Subcutaneous abdominal adipose tissue (tissue), 5 donors: ENCODE results near the gene WNT3A.
"Not testable (repeated sequence)": the region's sequence is repeated elsewhere in the genome, so short reads cannot be mapped to it uniquely, and the experiment has no call there.

Source experiments
- H3K27ac ChIP-seq: one replicate; pipeline ENCODE4 v1.7.0; 2013; ENCODE audit warnings: low read depth, mild to moderate bottlenecking, inconsistent platforms, low read length, moderate library complexity
- H3K27me3 ChIP-seq, 5 donors: one replicate each; pipeline ENCODE4 v1.7.0; 2013; ENCODE audit warnings: low read length in 5 of 5, inconsistent platforms in 1 of 5; ENCODE audit not compliant: control insufficient read depth in 5 of 5, insufficient read depth in 4 of 5
- H3K36me3 ChIP-seq, 5 donors: one replicate each; pipeline ENCODE4 v1.7.0; 2013; ENCODE audit warnings: low read length in 5 of 5; ENCODE audit not compliant: control insufficient read depth in 5 of 5, insufficient read depth in 5 of 5
- H3K4me1 ChIP-seq, 5 donors: one replicate each; pipeline ENCODE4 v1.7.0; 2013; ENCODE audit warnings: low read length in 5 of 5, mild to moderate bottlenecking in 3 of 5, moderate library complexity in 1 of 5; ENCODE audit not compliant: control insufficient read depth in 5 of 5, insufficient read depth in 5 of 5
- H3K4me3 ChIP-seq, 5 donors: one replicate each; pipeline ENCODE4 v1.7.0; 2013; ENCODE audit warnings: low read length in 5 of 5, low read depth in 1 of 5
- H3K9ac ChIP-seq, 5 donors: one replicate each; pipeline ENCODE4 v1.7.0; 2013; ENCODE audit warnings: low read length in 5 of 5, mild to moderate bottlenecking in 4 of 5, moderate library complexity in 3 of 5
- H3K9me3 ChIP-seq, 5 donors: one replicate each; pipeline ENCODE4 v1.7.0; 2013; ENCODE audit warnings: low read length in 5 of 5; ENCODE audit not compliant: control insufficient read depth in 5 of 5
- donor health status: healthy.
- donor health status: healthy.
- donor health status: healthy.
- donor health status: healthy.
- donor health status: healthy.

WNT3A gene

DNA sequence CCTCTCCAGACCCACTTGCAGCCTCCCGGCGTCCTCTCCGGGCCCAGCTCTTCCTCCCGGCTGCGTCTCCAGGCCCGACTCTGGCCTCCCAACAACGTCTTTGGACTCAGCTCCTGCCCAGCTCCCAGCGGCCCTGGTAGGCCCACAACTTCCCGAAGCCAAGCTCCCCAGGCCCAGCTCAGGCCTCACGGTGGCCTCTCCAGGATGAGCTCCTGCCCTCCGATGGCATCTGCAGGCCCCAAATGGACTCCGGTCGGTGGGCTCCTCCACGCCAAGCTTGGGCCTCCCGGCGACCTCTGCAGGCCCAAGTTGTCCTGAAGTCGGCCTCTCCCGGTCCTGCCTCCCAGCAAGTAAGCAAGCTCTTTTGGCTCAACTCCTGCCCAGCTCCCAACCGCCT lies 34.5 kb upstream of the WNT3A start:
- not testable (repeated sequence) for H3K4me1 ChIP-seq, H3K9ac ChIP-seq, H3K27ac ChIP-seq, H3K27me3 ChIP-seq, H3K36me3 ChIP-seq, H3K4me3 ChIP-seq, H3K9me3 ChIP-seq

DNA sequence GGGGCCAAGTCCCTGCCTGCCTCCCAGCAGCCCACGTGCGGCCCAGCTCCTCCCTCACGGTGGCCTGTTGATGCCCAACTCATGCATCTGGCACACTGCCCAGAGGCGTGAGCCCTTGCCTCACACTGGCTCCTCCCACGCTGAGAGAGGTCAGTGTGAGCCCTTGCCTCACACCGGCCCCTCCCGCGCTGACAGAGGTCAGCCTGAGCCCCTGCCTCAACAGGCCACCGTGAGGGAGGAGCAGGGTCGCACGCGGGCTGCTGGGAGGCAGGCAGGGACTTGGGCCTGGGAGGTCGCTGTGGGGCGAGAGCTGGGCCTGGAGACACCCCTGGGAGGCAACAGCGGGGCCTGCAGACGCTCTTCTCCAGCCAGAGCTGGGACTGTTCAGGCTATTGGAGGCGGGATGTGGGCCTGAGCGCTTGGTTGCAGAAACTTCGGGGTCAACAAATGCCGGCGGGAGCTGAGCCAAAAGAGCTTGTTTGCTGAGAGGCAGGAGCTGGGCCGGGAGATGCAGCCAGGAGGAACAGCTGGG lies 33.9 kb upstream of the WNT3A start:
- H3K36me3 ChIP-seq, H3K27ac ChIP-seq, H3K27me3 ChIP-seq, H3K4me1 ChIP-seq, H3K9me3 ChIP-seq, H3K4me3 ChIP-seq, H3K9ac ChIP-seq: not testable (repeated sequence)

- not testable (repeated sequence) for H3K4me3 ChIP-seq, H3K9me3 ChIP-seq, H3K9ac ChIP-seq, H3K27ac ChIP-seq, H3K27me3 ChIP-seq, H3K4me1 ChIP-seq, H3K36me3 ChIP-seq
Observed at GRCh38 chr1:227973724-227974288, 33.0 kb upstream of the WNT3A start.

DNA sequence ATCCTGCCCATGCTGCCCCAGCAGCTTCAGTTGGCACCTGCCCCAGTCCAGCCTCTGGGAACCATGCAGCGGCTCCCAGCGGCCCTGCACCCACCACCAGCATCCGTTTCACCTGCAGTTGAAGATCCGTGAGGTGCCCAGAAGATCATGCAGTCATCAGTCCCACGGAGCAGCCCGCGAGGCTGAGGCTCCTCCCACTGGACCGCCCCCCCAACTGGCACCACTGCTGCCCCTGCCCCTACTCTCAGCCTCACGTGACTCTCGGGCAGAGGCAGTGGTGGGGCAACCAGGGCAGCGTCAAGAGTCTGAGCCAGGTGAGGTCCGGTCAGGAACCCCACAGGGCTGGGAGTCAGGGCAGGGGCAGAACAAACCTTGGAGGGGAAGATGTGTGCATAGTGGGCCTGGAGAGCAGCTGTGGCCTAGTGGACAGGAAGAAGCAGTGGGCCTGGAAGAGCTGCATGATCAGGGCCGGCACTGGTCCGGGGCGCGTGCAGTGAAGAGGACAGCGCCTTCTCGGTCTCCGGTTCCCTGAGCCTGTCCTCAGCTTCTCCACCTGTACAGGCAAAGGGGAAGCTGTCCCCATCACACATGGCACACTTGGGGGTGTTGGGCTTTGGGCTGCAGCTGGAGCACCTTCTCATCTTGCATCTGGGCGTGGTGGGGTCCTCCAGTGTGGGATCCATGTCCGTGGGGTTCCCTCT lies 31.1 kb upstream of the WNT3A start:
- not testable (repeated sequence) for H3K27ac ChIP-seq, H3K4me3 ChIP-seq, H3K9me3 ChIP-seq, H3K9ac ChIP-seq, H3K36me3 ChIP-seq, H3K4me1 ChIP-seq, H3K27me3 ChIP-seq

- Histone ChIP-seq H3K4me1 (no peaks in the 10 kb centered on the region), H3K9me3 (peaks cover 0 to 8% (median 2%) of the 10 kb centered on the region in 5 donors), H3K27ac (no peak overlapping the region), H3K4me3 (no peak overlapping the region), H3K27me3 (no peaks in the 10 kb centered on the region), H3K9ac (no peak overlapping the region), H3K36me3 (no peaks in the 10 kb centered on the region)
Observed at GRCh38 chr1:227987181-227987580, 19.6 kb upstream of the WNT3A start.

DNA sequence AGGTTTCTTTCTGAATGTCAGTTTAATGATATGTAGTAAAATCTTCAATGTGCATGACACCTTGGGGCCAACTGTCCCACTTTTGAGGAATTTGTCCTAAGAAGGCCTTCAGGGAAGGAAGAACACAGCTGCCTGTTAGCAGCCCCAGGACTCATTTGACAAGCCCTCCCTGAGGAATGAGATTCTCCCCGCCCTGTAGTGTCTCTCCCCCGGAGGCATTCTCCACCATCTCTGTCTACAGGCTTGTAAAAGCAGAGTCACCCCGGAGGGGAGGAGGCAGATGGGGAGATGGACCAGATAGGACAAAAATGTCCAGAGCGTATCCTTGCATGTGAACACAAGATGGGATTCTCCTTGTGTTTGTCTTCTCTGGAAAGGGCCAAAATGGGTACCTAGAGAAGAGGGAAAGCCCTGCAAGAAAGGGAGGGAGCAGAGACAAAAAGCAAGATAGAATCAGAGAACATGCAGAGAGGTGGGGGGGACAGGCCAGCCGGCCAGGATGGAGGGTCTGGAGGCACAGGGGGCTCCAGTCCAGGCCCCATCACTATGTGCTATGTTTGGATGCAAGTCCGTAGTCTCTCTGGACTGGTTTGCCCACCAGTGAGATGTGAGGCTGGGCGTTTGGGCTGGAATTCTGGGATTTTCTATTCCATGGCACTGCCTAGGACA lies 12.0 kb upstream of the WNT3A start:
- H3K9me3 ChIP-seq: peaks cover 9 to 30% (median 14%) of the 10 kb centered on the region in 5 donors
- H3K36me3 ChIP-seq: no peaks in the 10 kb centered on the region
- no peak overlapping the region for H3K27ac ChIP-seq
- no peaks in the 10 kb centered on the region for H3K27me3 ChIP-seq
- H3K4me1 ChIP-seq: no peaks in the 10 kb centered on the region
- no peak overlapping the region for H3K4me3 ChIP-seq
- H3K9ac ChIP-seq: no peak overlapping the region

DNA sequence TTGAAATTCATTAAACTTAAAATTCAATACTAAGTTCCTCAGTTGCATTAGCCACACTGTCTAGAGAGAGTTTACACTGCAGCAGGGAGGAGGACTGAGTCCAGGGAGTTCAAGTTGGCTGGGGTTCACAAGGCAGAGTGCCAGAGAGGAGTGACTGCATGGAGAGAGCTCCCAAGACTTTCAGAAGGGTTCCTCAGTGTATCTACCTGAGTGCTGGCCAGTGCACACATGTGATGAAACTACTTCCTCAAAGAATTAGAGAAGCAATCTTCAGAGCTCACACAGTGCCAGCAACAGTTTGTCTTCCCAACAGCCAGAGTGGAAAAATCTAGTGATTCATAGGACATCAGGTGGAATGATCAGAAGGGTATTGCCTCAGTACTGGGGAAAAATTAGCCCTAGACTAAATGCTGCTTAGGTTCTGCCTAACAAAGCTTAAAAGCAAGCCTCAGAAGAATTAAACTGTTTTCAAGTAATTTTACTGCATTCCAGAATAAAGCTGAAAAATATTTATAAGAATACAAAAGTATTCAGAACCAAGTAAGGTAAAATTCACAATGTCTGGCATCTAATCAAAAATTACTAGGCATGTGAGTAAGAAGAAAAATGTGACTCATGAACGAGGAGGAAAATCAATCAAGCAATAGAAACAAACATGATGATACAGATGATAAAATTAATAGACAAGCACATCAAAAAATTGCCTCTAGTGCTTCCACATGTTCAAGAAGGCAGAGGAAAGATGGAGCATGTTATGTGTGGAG lies 10.4 kb upstream of the WNT3A start:
- Histone ChIP-seq H3K9ac (no peak overlapping the region), H3K27ac (no peak overlapping the region), H3K9me3 (peaks cover 9 to 30% (median 12%) of the 10 kb centered on the region in 5 donors), H3K4me1 (no peaks in the 10 kb centered on the region), H3K36me3 (no peaks in the 10 kb centered on the region), H3K4me3 (no peak overlapping the region), H3K27me3 (peaks cover 0 to 3% (median 2%) of the 10 kb centered on the region in 5 donors)

- Histone ChIP-seq H3K4me1 (no peaks in the 10 kb centered on the region), H3K9me3 (peaks cover 7 to 28% (median 12%) of the 10 kb centered on the region in 5 donors), H3K36me3 (no peaks in the 10 kb centered on the region), H3K9ac (no peak overlapping the region), H3K4me3 (no peak overlapping the region), H3K27ac (no peak overlapping the region), H3K27me3 (peaks cover 8 to 15% (median 10%) of the 10 kb centered on the region in 5 donors)
Observed at GRCh38 chr1:227998374-227999055, 8.3 kb upstream of the WNT3A start.

DNA sequence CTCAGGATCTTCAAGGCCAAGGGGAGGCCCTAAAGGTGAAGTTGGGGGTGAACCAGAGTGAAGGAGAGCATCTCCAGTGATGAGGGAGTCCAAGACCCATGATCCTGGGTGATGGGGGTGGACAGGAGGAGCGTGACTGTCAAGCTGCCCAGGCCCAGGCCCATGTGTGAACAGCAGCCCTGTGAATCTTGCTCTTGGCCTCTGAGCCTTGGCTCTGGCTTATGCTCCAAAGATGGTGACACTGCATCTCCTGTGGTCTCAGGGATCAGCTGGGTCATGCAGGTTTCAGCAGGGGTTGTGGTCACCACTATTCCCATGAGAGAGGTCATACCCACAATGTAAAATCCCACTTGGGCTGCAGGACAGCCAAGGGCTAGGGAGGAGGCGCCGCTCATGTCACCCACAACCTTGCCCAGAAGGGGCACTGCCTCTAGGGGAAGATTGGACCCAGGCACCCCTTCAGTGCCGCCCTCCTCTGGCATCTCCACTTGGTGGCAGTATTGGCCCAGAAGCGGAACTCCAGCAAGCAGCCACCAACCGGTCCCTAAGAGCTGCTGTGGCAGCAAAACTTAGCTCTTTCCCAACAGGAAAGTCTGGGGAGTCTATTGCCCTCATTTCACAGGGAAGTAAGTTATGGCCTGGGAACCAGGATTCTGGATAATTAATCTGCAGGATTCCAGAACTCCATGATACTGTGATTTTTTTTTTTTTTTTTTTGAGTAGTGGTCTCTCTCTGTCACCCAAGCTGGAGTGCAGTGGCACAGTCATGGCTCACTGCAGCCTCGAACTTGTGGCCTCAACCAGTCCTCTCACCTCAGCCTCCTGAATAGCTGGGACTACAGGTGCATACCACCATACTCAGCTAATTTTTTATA lies 7.5 kb upstream of the WNT3A start:
- Histone ChIP-seq H3K27ac (no peak overlapping the region), H3K4me3 (no peak overlapping the region), H3K9ac (no peak overlapping the region), H3K9me3 (peaks cover 7 to 28% (median 12%) of the 10 kb centered on the region in 5 donors), H3K4me1 (no peaks in the 10 kb centered on the region), H3K36me3 (no peaks in the 10 kb centered on the region), H3K27me3 (peaks cover 16 to 22% (median 17%) of the 10 kb centered on the region in 5 donors)
